ENCODE data around the gene PBOV1. TPM values are rescaled to one million over a fixed set of nuclear protein-coding genes. Genes with fewer than 3 reads are reported as not detected.

Gene PBOV1
- polyA plus RNA-seq, 2 of the 4 experiments (the other 2 are of a cell fraction) = not detected

- Histone ChIP-seq H3K4me3 (no peak overlapping the region), H3K9me3 (no peaks in the 10 kb centered on the region), H3K4me2 (no peak overlapping the region), H3K27ac (no peak overlapping the region), H3K4me1 (no peaks in the 10 kb centered on the region)
- 67% methylated on average over 7 of the region's 7 CpGs for WGBS (ENCODE audit: missing lambda C conversion rate)
- ATAC-seq (no peak), FAIRE-seq (no peak), DNase-seq (ENCODE audit: low read depth in 1 of 2, low spot score in 1 of 2) (no peak)
- ChIA-PET POLR2A (no interaction called here), CTCF (no interaction called here)
- TF ChIP-seq RARB (CRISPR knock-in tag; IDR thresholded peaks at IDR 0.05) (no peak), KDM5A (IDR thresholded peaks at IDR 0.05) (no peak), ESRRA (IDR thresholded peaks at IDR 0.05; ENCODE audit: borderline replicate concordance, low read length) (no peak), SREBF2 (IDR thresholded peaks at IDR 0.05) (no peak), JUNB (IDR thresholded peaks at IDR 0.05) (no peak), CBX2 (IDR thresholded peaks at IDR 0.05; ENCODE audit: borderline replicate concordance, low read depth) (no peak), JUN (IDR thresholded peaks at IDR 0.05) (no peak), SMC3 (IDR thresholded peaks at IDR 0.05) (no peak), RCOR1 (IDR thresholded peaks at IDR 0.05; ENCODE audit: low read depth, low read length) (no peak)
- TF ChIP-seq, protein P1, sequence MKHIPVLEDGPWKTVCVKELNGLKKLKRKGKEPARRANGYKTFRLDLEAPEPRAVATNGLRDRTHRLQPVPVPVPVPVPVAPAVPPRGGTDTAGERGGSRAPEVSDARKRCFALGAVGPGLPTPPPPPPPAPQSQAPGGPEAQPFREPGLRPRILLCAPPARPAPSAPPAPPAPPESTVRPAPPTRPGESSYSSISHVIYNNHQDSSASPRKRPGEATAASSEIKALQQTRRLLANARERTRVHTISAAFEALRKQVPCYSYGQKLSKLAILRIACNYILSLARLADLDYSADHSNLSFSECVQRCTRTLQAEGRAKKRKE (CRISPR knock-in tag; IDR thresholded peaks at IDR 0.05; ENCODE audit: low read depth) = no peak
Observed at GRCh38 chr6:138197570-138197969, 20.7 kb downstream of the PBOV1 start.

DNA sequence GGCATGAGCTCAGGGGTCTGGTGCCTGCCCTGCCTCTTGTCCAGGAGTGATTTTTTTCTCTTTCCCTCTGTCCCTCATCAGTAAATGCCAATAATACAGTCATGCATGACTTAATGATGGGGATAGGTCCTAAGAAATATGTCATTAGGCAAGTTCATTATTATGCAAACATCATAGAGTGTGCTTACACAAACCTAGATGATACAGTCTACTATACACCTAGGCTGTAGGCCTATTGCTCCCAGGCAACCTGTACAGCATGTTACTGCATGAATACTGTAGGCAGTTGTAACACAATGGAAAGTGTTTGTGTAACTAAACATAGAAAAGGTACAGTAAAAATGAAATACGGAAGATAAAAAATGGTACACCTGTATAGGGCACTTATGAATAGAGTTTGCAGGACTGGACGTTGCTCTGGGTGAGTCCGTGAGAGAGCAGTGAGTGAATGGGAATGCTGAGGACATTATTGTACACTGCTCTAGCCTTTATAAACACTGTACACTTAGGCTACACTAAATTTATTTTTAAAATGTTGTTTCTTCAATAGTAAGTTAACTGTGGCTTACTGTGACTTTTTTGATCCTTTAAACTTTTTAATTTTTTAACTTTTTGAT is 22.1 kb downstream of the PBOV1 start:
- no peak for FAIRE-seq
- ChIA-PET POLR2A (no interaction called here), CTCF (no interaction called here)
- 86% methylated on average over 3 of the region's 3 CpGs for WGBS (ENCODE audit: missing lambda C conversion rate)
- no peak overlapping the region for H3K4me3 ChIP-seq
- H3K9me3 ChIP-seq = no peaks in the 10 kb centered on the region
- no peak for DNase-seq (ENCODE audit: low read depth in 1 of 2, low spot score in 1 of 2)
- no peak for ATAC-seq
- no peak overlapping the region for H3K4me2 ChIP-seq
- H3K4me1 ChIP-seq = no peaks in the 10 kb centered on the region
- no peak overlapping the region for H3K27ac ChIP-seq
- TF ChIP-seq TP53 (CRISPR knock-in tag; IDR thresholded peaks at IDR 0.05) = no peak
- TF ChIP-seq ZSCAN20 (CRISPR knock-in tag; IDR thresholded peaks at IDR 0.05) = no peak
- TF ChIP-seq, protein P2, sequence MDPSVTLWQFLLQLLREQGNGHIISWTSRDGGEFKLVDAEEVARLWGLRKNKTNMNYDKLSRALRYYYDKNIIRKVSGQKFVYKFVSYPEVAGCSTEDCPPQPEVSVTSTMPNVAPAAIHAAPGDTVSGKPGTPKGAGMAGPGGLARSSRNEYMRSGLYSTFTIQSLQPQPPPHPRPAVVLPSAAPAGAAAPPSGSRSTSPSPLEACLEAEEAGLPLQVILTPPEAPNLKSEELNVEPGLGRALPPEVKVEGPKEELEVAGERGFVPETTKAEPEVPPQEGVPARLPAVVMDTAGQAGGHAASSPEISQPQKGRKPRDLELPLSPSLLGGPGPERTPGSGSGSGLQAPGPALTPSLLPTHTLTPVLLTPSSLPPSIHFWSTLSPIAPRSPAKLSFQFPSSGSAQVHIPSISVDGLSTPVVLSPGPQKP (IDR thresholded peaks at IDR 0.05; ENCODE audit: low read depth, low read length) = no peak
- no peak for TF ChIP-seq CTCF (IDR thresholded peaks at IDR 0.05)
- no peak for TF ChIP-seq FOSB (CRISPR knock-in tag; IDR thresholded peaks at IDR 0.05)
- TF ChIP-seq POLR2A (IDR thresholded peaks at IDR 0.05; ENCODE audit: low read length) = no peak
- TF ChIP-seq EHF (CRISPR knock-in tag; IDR thresholded peaks at IDR 0.05) = no peak
- no peak for TF ChIP-seq JUNB (IDR thresholded peaks at IDR 0.05)
- TF ChIP-seq FOXS1 (CRISPR knock-in tag; IDR thresholded peaks at IDR 0.05) = no peak
- TF ChIP-seq CBX8 (IDR thresholded peaks at IDR 0.05) = no peak
- no peak for TF ChIP-seq SMC3 (IDR thresholded peaks at IDR 0.05)
- TF ChIP-seq ZFP36 (IDR thresholded peaks at IDR 0.05; ENCODE audit: borderline replicate concordance, partially characterized antibody) = no peak
- TF ChIP-seq PBX3 (IDR thresholded peaks at IDR 0.05) = no peak
- TF ChIP-seq, protein P3, sequence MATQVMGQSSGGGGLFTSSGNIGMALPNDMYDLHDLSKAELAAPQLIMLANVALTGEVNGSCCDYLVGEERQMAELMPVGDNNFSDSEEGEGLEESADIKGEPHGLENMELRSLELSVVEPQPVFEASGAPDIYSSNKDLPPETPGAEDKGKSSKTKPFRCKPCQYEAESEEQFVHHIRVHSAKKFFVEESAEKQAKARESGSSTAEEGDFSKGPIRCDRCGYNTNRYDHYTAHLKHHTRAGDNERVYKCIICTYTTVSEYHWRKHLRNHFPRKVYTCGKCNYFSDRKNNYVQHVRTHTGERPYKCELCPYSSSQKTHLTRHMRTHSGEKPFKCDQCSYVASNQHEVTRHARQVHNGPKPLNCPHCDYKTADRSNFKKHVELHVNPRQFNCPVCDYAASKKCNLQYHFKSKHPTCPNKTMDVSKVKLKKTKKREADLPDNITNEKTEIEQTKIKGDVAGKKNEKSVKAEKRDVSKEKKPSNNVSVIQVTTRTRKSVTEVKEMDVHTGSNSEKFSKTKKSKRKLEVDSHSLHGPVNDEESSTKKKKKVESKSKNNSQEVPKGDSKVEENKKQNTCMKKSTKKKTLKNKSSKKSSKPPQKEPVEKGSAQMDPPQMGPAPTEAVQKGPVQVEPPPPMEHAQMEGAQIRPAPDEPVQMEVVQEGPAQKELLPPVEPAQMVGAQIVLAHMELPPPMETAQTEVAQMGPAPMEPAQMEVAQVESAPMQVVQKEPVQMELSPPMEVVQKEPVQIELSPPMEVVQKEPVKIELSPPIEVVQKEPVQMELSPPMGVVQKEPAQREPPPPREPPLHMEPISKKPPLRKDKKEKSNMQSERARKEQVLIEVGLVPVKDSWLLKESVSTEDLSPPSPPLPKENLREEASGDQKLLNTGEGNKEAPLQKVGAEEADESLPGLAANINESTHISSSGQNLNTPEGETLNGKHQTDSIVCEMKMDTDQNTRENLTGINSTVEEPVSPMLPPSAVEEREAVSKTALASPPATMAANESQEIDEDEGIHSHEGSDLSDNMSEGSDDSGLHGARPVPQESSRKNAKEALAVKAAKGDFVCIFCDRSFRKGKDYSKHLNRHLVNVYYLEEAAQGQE (IDR thresholded peaks at IDR 0.05) = no peak
- TF ChIP-seq NPAS2 (CRISPR knock-in tag; IDR thresholded peaks at IDR 0.05; ENCODE audit: borderline replicate concordance) = no peak
- no peak for TF ChIP-seq RAD21 (conservative IDR thresholded peaks at IDR 0.05 in 1 of 2, IDR thresholded peaks at IDR 0.05 in 1 of 2)
- TF ChIP-seq HDAC2 (IDR thresholded peaks at IDR 0.05) = no peak
- TF ChIP-seq RCOR1 (IDR thresholded peaks at IDR 0.05; ENCODE audit: low read depth, low read length) = no peak
- TF ChIP-seq MAZ (IDR thresholded peaks at IDR 0.05; ENCODE audit: borderline replicate concordance, low read depth, low read length) = no peak

Data from A549 (cell line).